ENCODE measurements around the gene MIEF2. TPM values are rescaled to one million over a fixed set of nuclear protein-coding genes. Genes with fewer than 3 reads are reported as not detected.

The MIEF2 gene
- total and polyA plus RNA-seq, 10 of the 15 experiments (the other 5 are each of a cell fraction or from before 2014, with no cell fraction given), result 0.16 to 9.2 (median 4.1) TPM

- no peak for TF ChIP-seq ATF2 (IDR thresholded peaks at IDR 0.05; ENCODE audit: low read length)
- no peak for TF ChIP-seq SMARCA5 (IDR thresholded peaks at IDR 0.05)
- TF ChIP-seq NFYA (IDR thresholded peaks at IDR 0.05; ENCODE audit: borderline replicate concordance, low read depth, low read length), result no peak
- peak; percentile 53 for TF ChIP-seq SP1 (IDR thresholded peaks at IDR 0.05; ENCODE audit: low read depth, low read length)
- peak; percentile 8 for TF ChIP-seq FOS (IDR thresholded peaks at IDR 0.05; ENCODE audit: borderline replicate concordance, extremely low read depth, insufficient read length)
- no peak for TF ChIP-seq YBX1 (IDR thresholded peaks at IDR 0.05)
- no peak for TF ChIP-seq SMAD1 (IDR thresholded peaks at IDR 0.05; ENCODE audit: low read depth, partially characterized antibody)
- TF ChIP-seq ZNF24 (IDR thresholded peaks at IDR 0.05), result no peak
- no peak for TF ChIP-seq SMC3 (IDR thresholded peaks at IDR 0.05; ENCODE audit: borderline replicate concordance, low read length)
- no peak for TF ChIP-seq SUPT20H (IDR thresholded peaks at IDR 0.05; ENCODE audit: borderline replicate concordance, control insufficient read depth, low read depth, low read length)
- no peak for TF ChIP-seq SMAD5 (IDR thresholded peaks at IDR 0.05; ENCODE audit: low read depth)
- peak; percentile 32; the same call in 1 of the 2 replicates for TF ChIP-seq DPF2 (IDR thresholded peaks at IDR 0.05)
- no peak for TF ChIP-seq BCLAF1 (IDR thresholded peaks at IDR 0.05)
- TF ChIP-seq EZH2 (IDR thresholded peaks at IDR 0.05; ENCODE audit: borderline replicate concordance, control insufficient read depth, low read depth, low read length), result no peak
- TF ChIP-seq ZNF384 (IDR thresholded peaks at IDR 0.05; ENCODE audit: borderline replicate concordance, low read depth, low read length), result no peak
- no peak for TF ChIP-seq BACH1 (IDR thresholded peaks at IDR 0.05; ENCODE audit: borderline replicate concordance)
- TF ChIP-seq TARDBP (IDR thresholded peaks at IDR 0.05; ENCODE audit: borderline replicate concordance), result 0 out of 2 replicates have a peak, but pooled peaks have one; percentile 65
- TF ChIP-seq CREM (IDR thresholded peaks at IDR 0.05; ENCODE audit: low read depth), result peak; percentile 57; the same call in 1 of the 2 replicates
- TF ChIP-seq BCL3 (IDR thresholded peaks at IDR 0.05; ENCODE audit: borderline replicate concordance, insufficient read depth, low read depth, low read length, poor library complexity, severe bottlenecking), result no peak
- TF ChIP-seq NBN (IDR thresholded peaks at IDR 0.05), result no peak
- peak; percentile 91 for TF ChIP-seq HCFC1 (IDR thresholded peaks at IDR 0.05; ENCODE audit: low read length)
- TF ChIP-seq MYB (IDR thresholded peaks at IDR 0.05; ENCODE audit: borderline replicate concordance, low read depth, low read length), result no peak
- peak; percentile 39; the same call in 1 of the 2 replicates for TF ChIP-seq CHD2 (IDR thresholded peaks at IDR 0.05; ENCODE audit: borderline replicate concordance, low read depth, low read length)
- TF ChIP-seq TCF12 (IDR thresholded peaks at IDR 0.05; ENCODE audit: low read depth, low read length), result no peak
- no peak for TF ChIP-seq NKRF (conservative IDR thresholded peaks at IDR 0.05)
- TF ChIP-seq ASH2L (IDR thresholded peaks at IDR 0.05; ENCODE audit: borderline replicate concordance, low read depth), result no peak
These were observed 35.3 kb upstream of the MIEF2 start, which contains the start of gene LLGL1 (continued) for GRCh38 chr17:18225121-18225641.

Measured in GM12878 (cell line).